HCT116 (cell line): ENCODE results near the gene GTF3C1. TPM values are rescaled to one million over a fixed set of nuclear protein-coding genes. Genes with fewer than 3 reads are reported as not detected.

Experiments
- ATAC-seq: fragments of 200-7000 bp; cut with Tn5 transposase; 2 replicates; pipeline ENCODE4 v1.9.1; 2020; ENCODE audit warnings: mild to moderate bottlenecking, moderate library complexity
- BruUV-seq: library from RNA; stranded (reverse); fragments of 400-500 nt; replicated peaks from 2 replicates; lab custom pipeline; 2021; lab: Mats Ljungman, UMichigan
- CTCF ChIA-PET: fragments of 300-600 bp; sonication (Branson Sonifier 250); formaldehyde crosslinking; loops from one replicate; lab custom pipeline; 2021; ENCODE audit warnings: antibody characterized with exemption; lab: Charles Lee
- POLR2A ChIA-PET: fragments of 300-600, 350-600 bp; sonication (Branson Sonifier 250); formaldehyde crosslinking; loops from one replicate; lab custom pipeline; 2021; ENCODE audit warnings: antibody characterized with exemption; lab: Charles Lee
- RAD21 ChIA-PET, 2 experiments: fragments of 300-600 bp; sonication (Branson Sonifier 250); formaldehyde crosslinking; loops; one replicate each; lab custom pipeline; 2023; ENCODE audit warnings: low total read pairs in 2 of 2; ENCODE audit not compliant: uncharacterized antibody in 2 of 2, unreplicated experiment in 2 of 2, low non-redundant PET in 1 of 2; lab: Charles Lee
- DNase-seq: peaks from one replicate; pipeline ENCODE4 v3.0.0-alpha.2; 2010; ENCODE audit warnings: low read depth, low spot score
- H2AFZ ChIP-seq: fragments of 200-600 bp; shearing (Covaris generic), sonication (generic); 2 replicates; pipeline ENCODE4 v1.6.1; 2017; ENCODE audit warnings: low read depth, mixed run types, mixed read lengths, antibody characterized with exemption, low read length; ENCODE audit not compliant: poor library complexity, severe bottlenecking
- H3K27ac ChIP-seq: 2 replicates; pipeline ENCODE4 v1.5.1; 2012; ENCODE audit warnings: low read depth, low read length
- H3K27me3 ChIP-seq: fragments of 200-600 bp; sonication (generic); 2 replicates; pipeline ENCODE4 v1.6.1; 2016; ENCODE audit warnings: mixed run types, low read length, mixed read lengths; ENCODE audit not compliant: insufficient read depth
- H3K36me3 ChIP-seq, 2 experiments: fragments of 200-500 bp in 1 of 2; fragments of 200-600 bp in 1 of 2; sonication (Bioruptor generic) in 1 of 2; sonication (generic) in 1 of 2; 2 replicates each; pipeline versions ENCODE4 v1.5.1 to v1.6.1; 2014 to 2016; ENCODE audit warnings: low read length in 2 of 2, inconsistent platforms in 1 of 2, mixed read lengths in 1 of 2, mixed run types in 1 of 2; ENCODE audit not compliant: insufficient read depth in 2 of 2, control insufficient read depth in 1 of 2
- H3K4me1 ChIP-seq, 2 experiments: fragments of 200-600 bp in 1 of 2; sonication (generic) in 1 of 2; 2 replicates each; pipeline versions ENCODE4 v1.5.1 to v1.6.1; 2012 to 2017; ENCODE audit warnings: low read length in 2 of 2, inconsistent platforms in 1 of 2, mild to moderate bottlenecking in 1 of 2, mixed read lengths in 1 of 2, mixed run types in 1 of 2, moderate library complexity in 1 of 2; ENCODE audit not compliant: insufficient read depth in 2 of 2, control insufficient read depth in 1 of 2
- H3K4me2 ChIP-seq: fragments of 200-600 bp; sonication (generic); 2 replicates; pipeline ENCODE4 v1.6.1; 2017; ENCODE audit warnings: mixed run types, low read length, mixed read lengths
- H3K4me3 ChIP-seq, 2 experiments: fragments of 200-600 bp in 1 of 2; sonication (generic) in 1 of 2; replicated peaks in 1 of 2; 2 replicates each; pipeline ENCODE4 v1.5.1; 2011 to 2016; ENCODE audit warnings: low read length in 2 of 2, control low read depth in 1 of 2, low read depth in 1 of 2, mild to moderate bottlenecking in 1 of 2, mixed read lengths in 1 of 2, mixed run types in 1 of 2
- H3K79me2 ChIP-seq: fragments of 200-600 bp; sonication (generic); 2 replicates; pipeline ENCODE4 v1.6.1; 2017; ENCODE audit warnings: mild to moderate bottlenecking, mixed run types, low read length, moderate library complexity, mixed read lengths; ENCODE audit not compliant: insufficient read depth
- H3K9ac ChIP-seq: fragments of 200-600 bp; sonication (generic); 2 replicates; pipeline ENCODE4 v1.6.1; 2016; ENCODE audit warnings: low read length, mixed read lengths
- H3K9me2 ChIP-seq: fragments of 200-600 bp; sonication (generic), shearing (Covaris generic); 2 replicates; pipeline ENCODE4 v1.6.1; 2017; ENCODE audit warnings: mixed run types, mild to moderate bottlenecking, moderate library complexity; ENCODE audit not compliant: insufficient read depth
- H3K9me3 ChIP-seq, 2 experiments: fragments of 200-500 bp in 1 of 2; fragments of 200-600 bp in 1 of 2; sonication (Bioruptor generic) in 1 of 2; sonication (generic) in 1 of 2; 2 replicates each; pipeline ENCODE4 v1.6.1; 2014 to 2017; ENCODE audit warnings: low read length in 2 of 2, mixed read lengths in 2 of 2, inconsistent platforms in 1 of 2, low read depth in 1 of 2, mild to moderate bottlenecking in 1 of 2, mixed run types in 1 of 2, moderate library complexity in 1 of 2; ENCODE audit not compliant: control insufficient read depth in 1 of 2, insufficient read depth in 1 of 2
- H4K20me1 ChIP-seq: fragments of 200-600 bp; sonication (generic), shearing (Covaris generic); 2 replicates; pipeline ENCODE4 v1.6.1; 2017; ENCODE audit warnings: mixed run types, mild to moderate bottlenecking, moderate library complexity; ENCODE audit not compliant: insufficient read depth
- CBX3 ChIP-seq: IDR thresholded peaks from 2 replicates; pipeline ENCODE4 v1.6.1; 2012; ENCODE audit warnings: low read depth
- EZH2phosphoT487 ChIP-seq: fragments of 200-600 bp; IDR thresholded peaks from 2 replicates; pipeline ENCODE4 v1.6.1; 2018; ENCODE audit warnings: antibody characterized with exemption, borderline replicate concordance
- JUND ChIP-seq: IDR thresholded peaks from 2 replicates; pipeline ENCODE4 v1.6.1; 2012
- MAX ChIP-seq: IDR thresholded peaks from 2 replicates; pipeline ENCODE4 v1.6.1; 2012
- POLR2A ChIP-seq: IDR thresholded peaks from 2 replicates; pipeline ENCODE4 v1.7.0; 2011; ENCODE audit warnings: borderline replicate concordance; ENCODE audit not compliant: insufficient read depth, insufficient read length; ENCODE audit errors: extremely low read depth
- REST ChIP-seq: IDR thresholded peaks from 2 replicates; pipeline ENCODE4 v1.6.1; 2012; ENCODE audit warnings: low read depth
- SIN3A ChIP-seq: IDR thresholded peaks from 2 replicates; pipeline ENCODE4 v1.6.1; 2012; ENCODE audit warnings: low read depth
- SP1 ChIP-seq: IDR thresholded peaks from 2 replicates; pipeline ENCODE4 v1.6.1; 2012; ENCODE audit warnings: low read depth
- SRF ChIP-seq: IDR thresholded peaks from 2 replicates; pipeline ENCODE4 v1.6.1; 2012; ENCODE audit warnings: low read depth
- TCF7L2 ChIP-seq: IDR thresholded peaks from 2 replicates; pipeline ENCODE4 v1.7.0; 2011; ENCODE audit warnings: borderline replicate concordance, inconsistent platforms; ENCODE audit not compliant: insufficient read depth, insufficient read length; ENCODE audit errors: extremely low read depth
- YY1 ChIP-seq: IDR thresholded peaks from 2 replicates; pipeline ENCODE4 v1.6.1; 2011; ENCODE audit warnings: low read length, low read depth, moderate library complexity, mild to moderate bottlenecking; ENCODE audit not compliant: insufficient replicate concordance; ENCODE audit errors: extremely low read depth
- ZBTB33 ChIP-seq: IDR thresholded peaks from 2 replicates; pipeline ENCODE4 v1.6.1; 2011; ENCODE audit warnings: mild to moderate bottlenecking, low read length, moderate library complexity; ENCODE audit not compliant: insufficient replicate concordance; ENCODE audit errors: extremely low read depth
- ZFX ChIP-seq: fragments of 450-650 bp; IDR thresholded peaks from 2 replicates; pipeline ENCODE4 v1.6.1; 2017
- ZNF274 ChIP-seq: fragments of 200-500 bp; sonication (Bioruptor generic); IDR thresholded peaks from 2 replicates; pipeline ENCODE4 v1.6.1; 2014; ENCODE audit warnings: mild to moderate bottlenecking, low read depth, low read length, inconsistent platforms
- intact Hi-C: fragments of 100-400 bp; cut with micrococcal nuclease; formaldehyde crosslinking; loops from 2 replicates; pipeline ENCODE4 v1.10.0; 2022
- total RNA-seq: library from RNA; stranded (reverse); gene quantifications from one replicate; pipeline ENCODE4 v1.2.1, GENCODE V29; 2021; ENCODE audit not compliant: unreplicated experiment

GTF3C1 gene
- total RNA-seq, 1 experiment from 2014 or later: 97.5 TPM

DNA sequence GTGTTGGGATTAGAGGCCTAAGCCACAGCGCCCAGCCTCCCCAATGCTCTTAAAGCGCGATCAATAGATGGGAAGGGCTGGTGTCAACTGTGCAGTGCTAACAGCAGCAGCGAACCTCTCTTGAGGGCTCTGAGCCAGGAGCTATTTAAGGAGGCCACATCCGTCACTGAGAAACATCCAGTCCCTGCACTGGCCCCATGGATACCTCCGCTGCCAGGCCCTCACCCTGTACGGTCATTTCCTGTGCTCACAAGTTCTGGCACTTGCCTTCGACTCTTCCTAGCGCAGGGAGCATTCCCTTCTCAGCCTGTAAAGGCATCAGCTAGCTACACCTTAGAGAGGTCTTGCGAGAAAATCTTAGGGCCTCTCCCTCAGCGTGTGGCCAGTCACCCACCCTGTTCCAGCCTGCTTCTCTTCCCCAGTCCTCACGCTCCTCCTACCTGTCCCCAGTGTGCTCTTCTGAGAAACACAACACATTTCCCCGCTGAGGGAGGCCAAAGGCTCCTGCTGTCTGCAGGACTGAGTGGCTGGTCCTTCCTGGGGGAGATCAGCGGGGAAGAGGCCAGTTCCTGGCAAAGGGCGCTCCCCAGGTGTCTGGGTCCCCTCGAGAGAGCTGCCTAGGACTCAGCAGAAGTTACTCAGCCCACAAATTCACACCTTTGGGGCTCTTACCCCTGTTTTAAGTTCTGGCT is 28.6 kb downstream of the GTF3C1 start (continued):
- TF ChIP-seq REST (no peak), CBX3 (no peak), SP1 (no peak), SRF (no peak)

- Histone ChIP-seq H3K4me2 (no peak overlapping the region), H3K9ac (no peak overlapping the region), H3K4me3 (no peak overlapping the region), H3K36me3 (peaks cover 11 to 22% of the 10 kb centered on the region in 2 experiments), H3K4me1 (no peaks in the 10 kb centered on the region), H4K20me1 (no peaks in the 10 kb centered on the region), H3K27me3 (no peaks in the 10 kb centered on the region), H3K9me2 (no peaks in the 10 kb centered on the region), H3K79me2 (peaks cover 5% of the 10 kb centered on the region; the same call in 1 of the 2 replicates), H3K27ac (no peak overlapping the region), H3K9me3 (no peaks in the 10 kb centered on the region), H2AFZ (no peak overlapping the region)
- POLR2A ChIA-PET: no interaction called here
- DNase-seq (no peak), ATAC-seq (no peak)
- no TSS peak for BruUV-seq
- intact Hi-C loops: loop anchor here (5.0 kb wide), 1 partner anchor 349 kb away; no protein-coding TSS in a partner anchor
- CTCF ChIA-PET: no interaction called here
- RAD21 ChIA-PET: no interaction called here
- no peak for TF ChIP-seq SIN3A
- no peak for TF ChIP-seq CBX3
- TF ChIP-seq ZFX: no peak
- no peak for TF ChIP-seq TCF7L2
- TF ChIP-seq MAX: no peak
- no peak for TF ChIP-seq POLR2A
- no peak for TF ChIP-seq EZH2phosphoT487
- TF ChIP-seq SP1: no peak
- TF ChIP-seq REST: no peak
- TF ChIP-seq YY1: no peak
- no peak for TF ChIP-seq SRF
- no peak for TF ChIP-seq JUND
- TF ChIP-seq ZNF274: no peak
- TF ChIP-seq ZBTB33: no peak
These were observed 31.5 kb downstream of the GTF3C1 start for GRCh38 chr16:27518226-27518625.
